ENCODE results near the gene CTNNA2.

GRCh38 chr2:80529466-80530165, 1016.8 kb downstream of the CTNNA2 start:
- TF ChIP-seq CTCF (conservative IDR thresholded peaks at IDR 0.05) (no peak), EZH2 (IDR thresholded peaks at IDR 0.05; ENCODE audit: low read depth) (no peak)

Data from PC-9 (cell line).